ENCODE measurements around the gene TMEM250.
"Not testable (repeated sequence)": the region's sequence is repeated elsewhere in the genome, so short reads cannot be mapped to it uniquely, and the experiment has no call there.

- not testable (repeated sequence) for TF ChIP-seq JUND (IDR thresholded peaks at IDR 0.05); SP1 (IDR thresholded peaks at IDR 0.05); RXRA (IDR thresholded peaks at IDR 0.05); GABPA (IDR thresholded peaks at IDR 0.05 in 1 of 2, conservative IDR thresholded peaks at IDR 0.05 in 1 of 2); FOXA1 (IDR thresholded peaks at IDR 0.05); TAF1 (conservative IDR thresholded peaks at IDR 0.05)
- TF ChIP-seq, protein P1, sequence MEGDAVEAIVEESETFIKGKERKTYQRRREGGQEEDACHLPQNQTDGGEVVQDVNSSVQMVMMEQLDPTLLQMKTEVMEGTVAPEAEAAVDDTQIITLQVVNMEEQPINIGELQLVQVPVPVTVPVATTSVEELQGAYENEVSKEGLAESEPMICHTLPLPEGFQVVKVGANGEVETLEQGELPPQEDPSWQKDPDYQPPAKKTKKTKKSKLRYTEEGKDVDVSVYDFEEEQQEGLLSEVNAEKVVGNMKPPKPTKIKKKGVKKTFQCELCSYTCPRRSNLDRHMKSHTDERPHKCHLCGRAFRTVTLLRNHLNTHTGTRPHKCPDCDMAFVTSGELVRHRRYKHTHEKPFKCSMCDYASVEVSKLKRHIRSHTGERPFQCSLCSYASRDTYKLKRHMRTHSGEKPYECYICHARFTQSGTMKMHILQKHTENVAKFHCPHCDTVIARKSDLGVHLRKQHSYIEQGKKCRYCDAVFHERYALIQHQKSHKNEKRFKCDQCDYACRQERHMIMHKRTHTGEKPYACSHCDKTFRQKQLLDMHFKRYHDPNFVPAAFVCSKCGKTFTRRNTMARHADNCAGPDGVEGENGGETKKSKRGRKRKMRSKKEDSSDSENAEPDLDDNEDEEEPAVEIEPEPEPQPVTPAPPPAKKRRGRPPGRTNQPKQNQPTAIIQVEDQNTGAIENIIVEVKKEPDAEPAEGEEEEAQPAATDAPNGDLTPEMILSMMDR (IDR thresholded peaks at IDR 0.05; ENCODE audit: low read depth, low read length, missing input control): not testable (repeated sequence)
- TF ChIP-seq, protein P2, sequence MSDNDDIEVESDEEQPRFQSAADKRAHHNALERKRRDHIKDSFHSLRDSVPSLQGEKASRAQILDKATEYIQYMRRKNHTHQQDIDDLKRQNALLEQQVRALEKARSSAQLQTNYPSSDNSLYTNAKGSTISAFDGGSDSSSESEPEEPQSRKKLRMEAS (IDR thresholded peaks at IDR 0.05): not testable (repeated sequence)
- TF ChIP-seq, protein P3, sequence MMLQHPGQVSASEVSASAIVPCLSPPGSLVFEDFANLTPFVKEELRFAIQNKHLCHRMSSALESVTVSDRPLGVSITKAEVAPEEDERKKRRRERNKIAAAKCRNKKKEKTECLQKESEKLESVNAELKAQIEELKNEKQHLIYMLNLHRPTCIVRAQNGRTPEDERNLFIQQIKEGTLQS (IDR thresholded peaks at IDR 0.05): not testable (repeated sequence)
Observed at GRCh38 chr9:136150664-136151213, 32.1 kb upstream of the TMEM250 start.

All from liver (tissue), 3 donors.